ENCODE data around the gene RNF14. TPM values are rescaled to one million over a fixed set of nuclear protein-coding genes. Genes with fewer than 3 reads are reported as not detected.
A peak's percentile ranks its signal among the peaks of the same experiment; 100 is the strongest.

Gene RNF14
- total RNA-seq, 4 donors from 2014 or later = 11.9 to 45.0 (median 23.6) TPM

GRCh38 chr5:141966275-141966962, 2.5 kb upstream of the RNF14 start:
- no peak overlapping the region for H3K4me3 ChIP-seq
- DNase-seq = no peak
- H3K9me3 ChIP-seq = no peaks in the 10 kb centered on the region
- 73 to 80% methylated on average over 4 of the region's 4 CpGs for WGBS, 2 donors
- intact Hi-C loops (cut with DNase I) = no loop called here
- TF ChIP-seq POLR2A (IDR thresholded peaks at IDR 0.05) (no peak), CTCF (IDR thresholded peaks at IDR 0.05) (no peak)
- no peak overlapping the region for H3K27ac ChIP-seq
- H3K4me1 ChIP-seq = peaks cover 10 to 25% (median 12%) of the 10 kb centered on the region in 3 donors
- peaks cover 0 to 4% (median 0%) of the 10 kb centered on the region in 3 donors for H3K36me3 ChIP-seq
- H3K27me3 ChIP-seq = no peaks in the 10 kb centered on the region

GRCh38 chr5:141966963-141967333, 2.0 kb upstream of the RNF14 start:
- 80 to 97% methylated on average over 2 of the region's 2 CpGs for WGBS, 2 donors
- intact Hi-C loops (cut with DNase I) = no loop called here
- no peaks in the 10 kb centered on the region for H3K27me3 ChIP-seq
- DNase-seq = no peak
- H3K4me3 ChIP-seq = no peak overlapping the region
- H3K36me3 ChIP-seq = peaks cover 0 to 10% (median 0%) of the 10 kb centered on the region in 3 donors
- no peak overlapping the region for H3K27ac ChIP-seq
- TF ChIP-seq POLR2A (IDR thresholded peaks at IDR 0.05) (no peak), CTCF (IDR thresholded peaks at IDR 0.05) (no peak)
- H3K9me3 ChIP-seq = no peaks in the 10 kb centered on the region
- peaks cover 10 to 30% (median 12%) of the 10 kb centered on the region in 3 donors for H3K4me1 ChIP-seq

- intact Hi-C loops (cut with DNase I) = no loop called here
- H3K4me1 ChIP-seq = peaks cover 10 to 38% (median 12%) of the 10 kb centered on the region in 3 donors
- 55 to 67% methylated on average over 2 of the region's 2 CpGs for WGBS, 2 donors
Measured at GRCh38 chr5:141969783-141970771, 1.2 kb downstream of the RNF14 start.

GRCh38 chr5:141973871-141974595, 5.1 kb downstream of the RNF14 start:
- Histone ChIP-seq H3K27me3 (no peaks in the 10 kb centered on the region), H3K9me3 (no peaks in the 10 kb centered on the region), H3K27ac (no peak overlapping the region), H3K4me1 (peaks cover 10 to 44% (median 16%) of the 10 kb centered on the region in 3 donors), H3K36me3 (peaks cover 0 to 78% (median 0%) of the 10 kb centered on the region in 3 donors), H3K4me3 (no peak overlapping the region)
- 60 to 63% methylated on average over 1 of the region's 1 CpG for WGBS, 2 donors
- no peak for TF ChIP-seq POLR2A (IDR thresholded peaks at IDR 0.05)
- no peak for TF ChIP-seq CTCF (IDR thresholded peaks at IDR 0.05)
- intact Hi-C loops (cut with DNase I) = no loop called here
- DNase-seq = no peak

More at GRCh38 chr5:141969783-141970771, 1.2 kb downstream of the RNF14 start:
- no peaks in the 10 kb centered on the region for H3K9me3 ChIP-seq
- peaks cover 0 to 41% (median 0%) of the 10 kb centered on the region in 3 donors for H3K36me3 ChIP-seq
- TF ChIP-seq POLR2A (IDR thresholded peaks at IDR 0.05) (peak in 1 of 4 donors; percentile 30), CTCF (IDR thresholded peaks at IDR 0.05) (no peak)
- peak overlapping the region; percentile 96 to 99 (median 97) for H3K27ac ChIP-seq
- peak overlapping the region; percentile 49 to 84 (median 68) for H3K4me3 ChIP-seq
- H3K27me3 ChIP-seq = no peaks in the 10 kb centered on the region
- no peak for DNase-seq

Measured in esophagus squamous epithelium (tissue), 5 donors.